Measurements from ENCODE around the gene MAPKAPK3.

GRCh38 chr3:50599716-50600118 is 17.2 kb upstream of the MAPKAPK3 start:
- TF ChIP-seq CTCF (conservative IDR thresholded peaks at IDR 0.05; ENCODE audit: low read length) (no peak), EZH2phosphoT487 (IDR thresholded peaks at IDR 0.05; ENCODE audit: borderline replicate concordance) (no peak)
